ENCODE results near the gene EBPL.

GRCh38 chr13:49649963-49650312, 41.3 kb downstream of the EBPL start:
- no peak for TF ChIP-seq POLR2AphosphoS5 (IDR thresholded peaks at IDR 0.05)
- TF ChIP-seq CTCF (IDR thresholded peaks at IDR 0.05) = no peak
- TF ChIP-seq EP300 (IDR thresholded peaks at IDR 0.05) = no peak
- TF ChIP-seq POLR2A (IDR thresholded peaks at IDR 0.05) = no peak
